DOHH2 (cell line): ENCODE data around the gene MXRA5.

ENCODE experiments used
- CTCF ChIP-seq: fragments of 200-600 bp; sonication (generic); IDR thresholded peaks from one replicate; pipeline ENCODE4 v1.5.1; 2014; ENCODE audit warnings: antibody characterized with exemption, mild to moderate bottlenecking, low read depth, low read length; ENCODE audit not compliant: poor library complexity, severe bottlenecking
- EZH2phosphoT487 ChIP-seq: fragments of 200-600 bp; sonication (generic); IDR thresholded peaks from 2 replicates; pipeline ENCODE4 v1.6.1; 2017; ENCODE audit warnings: borderline replicate concordance, mild to moderate bottlenecking, antibody characterized with exemption, low read length, moderate library complexity, mixed read lengths

- TF ChIP-seq CTCF (no peak), EZH2phosphoT487 (no peak)
Measured at GRCh38 chrX:3380603-3381002, 34.2 kb upstream of the MXRA5 start.
